CD14-positive monocyte (primary cell): ENCODE results near the gene NIN. TPM values are rescaled to one million over a fixed set of nuclear protein-coding genes. Genes with fewer than 3 reads are reported as not detected.
A peak's percentile ranks its signal among the peaks of the same experiment; 100 is the strongest.

ENCODE experiments used
- DNase-seq, 3 donors: peaks; one replicate each; pipeline ENCODE4 v3.0.0-alpha.2; 2011 to 2022
- H2AFZ ChIP-seq: 2 replicates; pipeline ENCODE4 v1.6.0; 2012; ENCODE audit warnings: mild to moderate bottlenecking, low read depth, low read length, inconsistent platforms; ENCODE audit not compliant: insufficient read depth, poor library complexity, severe bottlenecking
- H3K27ac ChIP-seq, 2 donors: 1 replicate in 1 of 2; 2 replicates in 1 of 2; pipeline ENCODE4 v1.5.1; 2012 to 2013; ENCODE audit warnings: low read length in 2 of 2, control low read depth in 1 of 2, inconsistent platforms in 1 of 2, low read depth in 1 of 2, mild to moderate bottlenecking in 1 of 2
- H3K27me3 ChIP-seq, 2 donors: one replicate each; pipeline versions ENCODE4 v1.6.0 to v1.6.1; 2011 to 2013; ENCODE audit warnings: low read length in 2 of 2; ENCODE audit not compliant: control insufficient read depth in 2 of 2, insufficient read depth in 2 of 2
- H3K36me3 ChIP-seq, 2 donors: replicated peaks in 1 of 2; 1 replicate in 1 of 2; 2 replicates in 1 of 2; pipeline versions ENCODE4 v1.5.1 to v1.6.1; 2012 to 2013; ENCODE audit warnings: low read length in 2 of 2, control low read depth in 1 of 2, inconsistent platforms in 1 of 2, mild to moderate bottlenecking in 1 of 2; ENCODE audit not compliant: insufficient read depth in 2 of 2, control insufficient read depth in 1 of 2
- H3K4me1 ChIP-seq, 2 donors: 1 replicate in 1 of 2; 2 replicates in 1 of 2; pipeline versions ENCODE4 v1.5.1 to v1.6.1; 2012 to 2013; ENCODE audit warnings: low read length in 2 of 2, control low read depth in 1 of 2, inconsistent platforms in 1 of 2, mild to moderate bottlenecking in 1 of 2, moderate library complexity in 1 of 2; ENCODE audit not compliant: insufficient read depth in 2 of 2, control insufficient read depth in 1 of 2
- H3K4me2 ChIP-seq: replicated peaks from 2 replicates; pipeline ENCODE3; 2012; ENCODE audit warnings: low read length, moderate library complexity, mild to moderate bottlenecking; ENCODE audit not compliant: poor library complexity, severe bottlenecking; ENCODE audit errors: extremely low read depth
- H3K4me3 ChIP-seq, 3 experiments: fragments of 200-600 bp in 1 of 3; sonication (generic) in 1 of 3; replicated peaks in 1 of 3; 1 replicate in 2 of 3; 2 replicates in 1 of 3; pipeline ENCODE4 v1.5.1; 2011 to 2013; ENCODE audit warnings: low read length in 3 of 3, mild to moderate bottlenecking in 3 of 3, control low read depth in 2 of 3, low read depth in 2 of 3, inconsistent platforms in 1 of 3, moderate library complexity in 1 of 3
- H3K79me2 ChIP-seq: 2 replicates; pipeline ENCODE4 v1.6.0; 2012; ENCODE audit warnings: mild to moderate bottlenecking, control low read depth, inconsistent platforms, low read length, moderate library complexity; ENCODE audit not compliant: insufficient read depth
- H3K9ac ChIP-seq: 2 replicates; pipeline ENCODE4 v1.6.0; 2017; ENCODE audit warnings: low read length, mild to moderate bottlenecking; ENCODE audit not compliant: insufficient read depth, poor library complexity, severe bottlenecking
- H3K9me3 ChIP-seq, 2 donors: replicated peaks in 1 of 2; 1 replicate in 1 of 2; 2 replicates in 1 of 2; pipeline versions ENCODE4 v1.5.1 to v1.6.1; 2012 to 2013; ENCODE audit warnings: low read length in 2 of 2, control low read depth in 1 of 2; ENCODE audit not compliant: control insufficient read depth in 1 of 2, insufficient read depth in 1 of 2
- H4K20me1 ChIP-seq: 2 replicates; pipeline ENCODE4 v1.6.0; 2012; ENCODE audit warnings: mild to moderate bottlenecking, low read length, control low read depth, moderate library complexity; ENCODE audit not compliant: insufficient read depth
- H3K27ac Mint-ChIP-seq, 7 donors: one replicate each; pipeline ENCODE4 v1.8.0; 2020; ENCODE audit warnings: mild to moderate bottlenecking in 7 of 7, mixed read lengths in 7 of 7, moderate library complexity in 6 of 7, inconsistent platforms in 2 of 7
- H3K27me3 Mint-ChIP-seq, 3 donors: one replicate each; pipeline ENCODE4 v1.8.0; 2021 to 2022; ENCODE audit warnings: low read depth in 3 of 3, mild to moderate bottlenecking in 3 of 3, mixed read lengths in 3 of 3, moderate library complexity in 3 of 3, inconsistent platforms in 1 of 3
- H3K36me3 Mint-ChIP-seq, 2 donors: one replicate each; pipeline ENCODE4 v1.8.0; 2020; ENCODE audit warnings: mixed read lengths in 2 of 2, inconsistent platforms in 1 of 2, mild to moderate bottlenecking in 1 of 2
- H3K4me1 Mint-ChIP-seq: one replicate; pipeline ENCODE4 v1.8.0; 2020; ENCODE audit warnings: mild to moderate bottlenecking, mixed read lengths
- H3K4me3 Mint-ChIP-seq, 2 donors: one replicate each; pipeline ENCODE4 v1.8.0; 2020; ENCODE audit warnings: mild to moderate bottlenecking in 2 of 2, mixed read lengths in 2 of 2, moderate library complexity in 1 of 2
- H3K9me3 Mint-ChIP-seq, 7 donors: one replicate each; pipeline ENCODE4 v1.8.0; 2020 to 2022; ENCODE audit warnings: mixed read lengths in 7 of 7, mild to moderate bottlenecking in 6 of 7, moderate library complexity in 6 of 7, inconsistent platforms in 2 of 7
- CTCF ChIP-seq: fragments of 200-600 bp; IDR thresholded peaks from one replicate; pipeline ENCODE4 v1.8.0; 2022; ENCODE audit warnings: antibody characterized with exemption, mild to moderate bottlenecking
- WGBS: methylation state at CpG from one replicate; pipeline ENCODE4 v1.1.5; 2013; ENCODE audit warnings: missing lambda C conversion rate; ENCODE audit not compliant: insufficient coverage; 5-methylcytosine and 5-hydroxymethylcytosine counted together
- intact Hi-C, 2 donors: fragments of 100-400 bp; cut with micrococcal nuclease; formaldehyde crosslinking; loops; one replicate each; pipeline versions ENCODE4 v1.15.0 to v1.15.1; 2023
- polyA plus RNA-seq, 3 donors: library from polyadenylated mRNA; depleted of rRNA in 1 of 3; unstranded in 2 of 3; stranded (reverse) in 1 of 3; fragments of 300-500 nt in 2 of 3; fragments of >200 nt in 1 of 3; fragmentation: Illumina TruSeq in 2 of 3; gene quantifications; 1 replicate in 2 of 3; 2 replicates in 1 of 3; pipeline ENCODE4 v1.2.3, GENCODE V29; 2012 to 2021

NIN gene
- polyA plus RNA-seq, 3 donors = 15.3 to 29.1 (median 26.5) TPM

- no peaks in the 10 kb centered on the region for H3K9me3 Mint-ChIP-seq
- peak overlapping the region; percentile 78 for H3K4me2 ChIP-seq
- peak overlapping the region; percentile 39 to 94 for H3K27ac ChIP-seq
- H2AFZ ChIP-seq = peak overlapping the region; percentile 53
- H3K4me3 Mint-ChIP-seq = peak overlapping the region; percentile 66 to 85
- peaks cover 82% of the 10 kb centered on the region for H3K4me1 Mint-ChIP-seq
- H3K27me3 Mint-ChIP-seq = no peaks in the 10 kb centered on the region
- peaks cover 97% of the 10 kb centered on the region for H3K79me2 ChIP-seq
- H3K27me3 ChIP-seq = no peaks in the 10 kb centered on the region
- 29% methylated on average over 1 of the region's 10 CpGs for WGBS
- peaks cover 4 to 19% of the 10 kb centered on the region in 2 donors for H3K36me3 ChIP-seq
- peaks cover 69 to 90% of the 10 kb centered on the region in 2 donors for H3K4me1 ChIP-seq
- H4K20me1 ChIP-seq = peaks cover 48% of the 10 kb centered on the region
- peak overlapping the region; percentile 93 to 99 (median 96) for H3K27ac Mint-ChIP-seq
- H3K9ac ChIP-seq = peak overlapping the region; percentile 64
- TF ChIP-seq CTCF = no peak
- intact Hi-C loops = loop anchor here in 1 of 2 donors (10.0 kb wide), 1 partner anchor 101 kb away; no protein-coding TSS in a partner anchor
- H3K36me3 Mint-ChIP-seq = peaks cover 24 to 30% of the 10 kb centered on the region in 2 donors
- peak overlapping the region; percentile 10 to 68 (median 53) for H3K4me3 ChIP-seq
- peak in 1 of 3 donors; percentile 53 for DNase-seq
- H3K9me3 ChIP-seq = no peaks in the 10 kb centered on the region
Measured at GRCh38 chr14:50823762-50824636, 7.0 kb downstream of the NIN start.

GRCh38 chr14:50823051-50823761 lies 7.8 kb downstream of the NIN start:
- Histone ChIP-seq H3K4me1 (peaks cover 61 to 82% of the 10 kb centered on the region in 2 donors), H3K4me2 (peak overlapping the region; percentile 78), H3K36me3 (peaks cover 6 to 25% of the 10 kb centered on the region in 2 donors), H3K9me3 (no peaks in the 10 kb centered on the region), H3K4me3 (peak overlapping the region in 1 of 3 experiments; percentile 68), H3K9ac (peak overlapping the region; percentile 64), H3K27me3 (no peaks in the 10 kb centered on the region), H4K20me1 (peaks cover 41% of the 10 kb centered on the region), H3K27ac (peak overlapping the region; percentile 39 to 94), H2AFZ (peak overlapping the region; percentile 53), H3K79me2 (peaks cover 97% of the 10 kb centered on the region)
- H3K27ac Mint-ChIP-seq = peak overlapping the region; percentile 93 to 99 (median 96)
- no peaks in the 10 kb centered on the region for H3K9me3 Mint-ChIP-seq
- no peak for TF ChIP-seq CTCF
- no peak for DNase-seq
- H3K4me3 Mint-ChIP-seq = peak overlapping the region; percentile 66 to 85
- H3K27me3 Mint-ChIP-seq = no peaks in the 10 kb centered on the region
- intact Hi-C loops = loop anchor here in 1 of 2 donors (10.0 kb wide), 1 partner anchor 102 kb away; no protein-coding TSS in a partner anchor
- peaks cover 30 to 36% of the 10 kb centered on the region in 2 donors for H3K36me3 Mint-ChIP-seq
- H3K4me1 Mint-ChIP-seq = peaks cover 74% of the 10 kb centered on the region
- 82% methylated on average over 7 of the region's 11 CpGs for WGBS
